NCI-H524 (cell line): ENCODE results near the gene UBXN11.

ENCODE experiments used
- DNase-seq, 2 experiments: peaks; one replicate each; lab custom pipeline; 2025; lab: John Stamatoyannopoulos, UW

Gene UBXN11

GRCh38 chr1:26268290-26269197 lies 37.9 kb downstream of the UBXN11 start:
- DNase-seq: no peak

- DNase-seq: no peak
These were observed 41.0 kb downstream of the UBXN11 start for GRCh38 chr1:26265405-26265804.

- DNase-seq: no peak
These were observed 43.2 kb downstream of the UBXN11 start for GRCh38 chr1:26263212-26263611.

- no peak for DNase-seq
These were observed 46.9 kb downstream of the UBXN11 start for GRCh38 chr1:26259578-26259977.

GRCh38 chr1:26259005-26259404 lies 47.4 kb downstream of the UBXN11 start:
- no peak for DNase-seq

- DNase-seq: no peak
These were observed 49.2 kb downstream of the UBXN11 start for GRCh38 chr1:26257222-26257621.

- no peak for DNase-seq
These were observed 52.0 kb downstream of the UBXN11 start for GRCh38 chr1:26254404-26254803.

GRCh38 chr1:26252718-26253117 lies 53.7 kb downstream of the UBXN11 start:
- DNase-seq: no peak

- DNase-seq: no peak
These were observed 66.5 kb downstream of the UBXN11 start for GRCh38 chr1:26239936-26240335.

- no peak for DNase-seq
These were observed 69.0 kb downstream of the UBXN11 start for GRCh38 chr1:26237230-26237966.

- DNase-seq: peak in 1 of 2 experiments; percentile 61
These were observed 71.6 kb downstream of the UBXN11 start for GRCh38 chr1:26234644-26235370.

GRCh38 chr1:26233903-26234643 lies 72.4 kb downstream of the UBXN11 start, which contains the start of gene CEP85:
Gene CEP85, plus strand, starts transcription at chr1:26234200. Its CDS starts 5,584 bp downstream, at chr1:26239784.
- DNase-seq: peak; percentile 90 to 96
